OCI-LY7 (cell line): ENCODE data around the gene KLHL28. TPM values are rescaled to one million over a fixed set of nuclear protein-coding genes. Genes with fewer than 3 reads are reported as not detected.

Experiments
- BruUV-seq: library from RNA; stranded (reverse); fragments of 400-500 nt; replicated peaks from 2 replicates; lab custom pipeline; 2021; lab: Mats Ljungman, UMichigan
- CTCF ChIA-PET: fragments of 300-600 bp; sonication (Branson Sonifier 250); formaldehyde crosslinking; loops from one replicate; lab custom pipeline; 2022; ENCODE audit warnings: antibody characterized with exemption; ENCODE audit not compliant: unreplicated experiment; lab: Charles Lee
- POLR2A ChIA-PET: fragments of 300-600 bp; sonication (Branson Sonifier 250); formaldehyde crosslinking; loops from one replicate; lab custom pipeline; 2022; ENCODE audit warnings: antibody characterized with exemption; lab: Charles Lee
- DNase-seq: peaks from one replicate; pipeline ENCODE4 v3.0.0-alpha.2; 2015; ENCODE audit warnings: low spot score
- H2AFZ ChIP-seq: fragments of 200-600 bp; sonication (generic), shearing (Covaris generic); 2 replicates; pipeline ENCODE4 v1.6.1; 2014; ENCODE audit warnings: mild to moderate bottlenecking, antibody characterized with exemption, low read length, moderate library complexity
- H3K27ac ChIP-seq: fragments of 200-600 bp; sonication (generic); 2 replicates; pipeline ENCODE4 v1.5.1; 2014; ENCODE audit warnings: mixed run types, low read depth, mild to moderate bottlenecking, moderate library complexity, low read length, inconsistent platforms; ENCODE audit not compliant: poor library complexity, severe bottlenecking
- H3K36me3 ChIP-seq: fragments of 200-600 bp; sonication (generic); 2 replicates; pipeline ENCODE4 v1.6.1; 2014; ENCODE audit warnings: mild to moderate bottlenecking, antibody characterized with exemption, low read length, moderate library complexity, mixed read lengths; ENCODE audit not compliant: insufficient read depth
- H3K4me1 ChIP-seq: fragments of 200-600 bp; sonication (generic); 2 replicates; pipeline ENCODE4 v1.5.1; 2014; ENCODE audit warnings: mild to moderate bottlenecking, low read length; ENCODE audit not compliant: insufficient read depth, poor library complexity, severe bottlenecking
- H3K4me2 ChIP-seq: fragments of 200-600 bp; sonication (generic); 2 replicates; pipeline ENCODE4 v1.6.1; 2014; ENCODE audit warnings: mild to moderate bottlenecking, low read length
- H3K4me3 ChIP-seq: fragments of 200-600 bp; sonication (generic); 2 replicates; pipeline ENCODE4 v1.5.1; 2014; ENCODE audit warnings: mild to moderate bottlenecking, low read depth, low read length; ENCODE audit not compliant: poor library complexity, severe bottlenecking
- H3K79me2 ChIP-seq: fragments of 200-600 bp; sonication (generic); 2 replicates; pipeline ENCODE4 v1.6.1; 2016; ENCODE audit warnings: low read depth, mild to moderate bottlenecking, low read length, moderate library complexity, mixed read lengths; ENCODE audit not compliant: insufficient read depth
- H3K9me2 ChIP-seq: fragments of 200-600 bp; sonication (generic); 2 replicates; pipeline ENCODE4 v1.6.1; 2016; ENCODE audit warnings: mild to moderate bottlenecking, low read length, mixed read lengths; ENCODE audit not compliant: insufficient read depth
- H3K9me3 ChIP-seq: fragments of 200-600 bp; sonication (generic); 2 replicates; pipeline ENCODE4 v1.6.1; 2014; ENCODE audit warnings: mild to moderate bottlenecking, mixed run types, low read length, mixed read lengths
- H4K20me1 ChIP-seq: fragments of 200-600 bp; sonication (generic); 2 replicates; pipeline ENCODE4 v1.6.1; 2014; ENCODE audit warnings: mild to moderate bottlenecking, antibody characterized with exemption, low read length, moderate library complexity, mixed read lengths; ENCODE audit not compliant: insufficient read depth
- CTCF ChIP-seq: fragments of 200-600 bp; sonication (generic); conservative IDR thresholded peaks from 2 replicates; pipeline ENCODE4 v1.5.1; 2014; ENCODE audit warnings: mild to moderate bottlenecking, antibody characterized with exemption, low read length, moderate library complexity, mixed read lengths
- EZH2phosphoT487 ChIP-seq: fragments of 200-600 bp; sonication (generic); IDR thresholded peaks from 2 replicates; pipeline ENCODE4 v1.6.1; 2018; ENCODE audit warnings: low read depth, borderline replicate concordance, mild to moderate bottlenecking, mixed run types, antibody characterized with exemption, low read length, moderate library complexity, mixed read lengths
- intact Hi-C: fragments of 100-400 bp; cut with micrococcal nuclease; formaldehyde crosslinking; loops from one replicate; pipeline ENCODE4 v1.10.0; 2022; ENCODE audit not compliant: unreplicated experiment
- total RNA-seq, 2 experiments: library from RNA; depleted of rRNA in 1 of 2; stranded (reverse); fragments of >200 nt in 1 of 2; shearing (Covaris generic) in 1 of 2; gene quantifications; 2 replicates each; pipeline ENCODE4 v1.2.3, GENCODE V29; 2014 to 2022

The KLHL28 gene
- total RNA-seq, 2 experiments from 2014 or later = 10.6 to 11.9 TPM

- Histone ChIP-seq H2AFZ (no peak overlapping the region), H3K9me3 (no peaks in the 10 kb centered on the region), H3K4me3 (no peak overlapping the region), H3K9me2 (no peaks in the 10 kb centered on the region), H3K4me1 (peaks cover 4% of the 10 kb centered on the region), H4K20me1 (no peaks in the 10 kb centered on the region), H3K4me2 (no peak overlapping the region), H3K27ac (no peak overlapping the region), H3K79me2 (no peaks in the 10 kb centered on the region), H3K36me3 (no peaks in the 10 kb centered on the region)
- TF ChIP-seq EZH2phosphoT487 = no peak
- TF ChIP-seq CTCF = no peak
- BruUV-seq = no TSS peak
- CTCF ChIA-PET = no interaction called here
- no peak for DNase-seq
- intact Hi-C loops = no loop called here
- POLR2A ChIA-PET = no interaction called here
Observed at GRCh38 chr14:44889595-44890471, 71.9 kb downstream of the KLHL28 start.

GRCh38 chr14:44887596-44887955 lies 74.2 kb downstream of the KLHL28 start:
- POLR2A ChIA-PET = interaction anchor here (0.7 kb wide), 1 partner anchor 132 kb away, joined by 3 read pairs; no protein-coding TSS in a partner anchor
- no peak for TF ChIP-seq EZH2phosphoT487
- no peak for TF ChIP-seq CTCF
- Histone ChIP-seq H2AFZ (no peak overlapping the region), H3K36me3 (no peaks in the 10 kb centered on the region), H3K4me2 (no peak overlapping the region), H3K4me1 (peaks cover 4% of the 10 kb centered on the region), H3K9me3 (0 out of 2 replicates have a peak, but pooled peaks cover 7% of the 10 kb centered on the region), H3K27ac (no peak overlapping the region), H3K9me2 (no peaks in the 10 kb centered on the region), H3K4me3 (no peak overlapping the region), H4K20me1 (no peaks in the 10 kb centered on the region), H3K79me2 (no peaks in the 10 kb centered on the region)
- CTCF ChIA-PET = no interaction called here
- BruUV-seq = no TSS peak
- DNase-seq = no peak
- intact Hi-C loops = no loop called here
